GM19468 (cell line): ENCODE measurements around the gene KLF7.

Experiments used
- ATAC-seq: cut with Tn5 transposase; IDR thresholded peaks from one replicate; pipeline ENCODE4 v1.9.1; 2021; ENCODE audit warnings: mild to moderate bottlenecking, moderate library complexity, moderate number of reproducible peaks; ENCODE audit not compliant: unreplicated experiment; ENCODE audit errors: extremely low read depth

Gene KLF7

DNA sequence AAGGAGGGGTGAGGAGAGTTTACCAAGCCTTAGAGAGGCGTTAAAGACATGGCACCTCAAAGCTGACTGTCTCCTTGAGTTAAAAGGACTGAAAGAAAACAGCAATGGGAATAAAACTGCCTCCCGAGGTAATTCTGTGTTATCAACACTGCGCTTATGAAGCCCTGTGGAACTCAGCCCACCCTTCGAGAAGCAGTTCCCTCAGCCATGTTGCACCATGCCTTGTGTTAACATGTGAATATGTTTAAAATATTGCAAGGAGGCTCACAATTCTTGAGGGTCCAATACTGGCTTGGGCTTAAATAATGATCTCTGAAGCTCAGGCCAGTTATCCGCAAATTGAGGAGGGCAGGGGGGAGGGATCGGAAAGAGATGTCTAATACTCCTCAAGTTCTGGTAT lies 14.7 kb downstream of the KLF7 start:
- ATAC-seq = no peak

DNA sequence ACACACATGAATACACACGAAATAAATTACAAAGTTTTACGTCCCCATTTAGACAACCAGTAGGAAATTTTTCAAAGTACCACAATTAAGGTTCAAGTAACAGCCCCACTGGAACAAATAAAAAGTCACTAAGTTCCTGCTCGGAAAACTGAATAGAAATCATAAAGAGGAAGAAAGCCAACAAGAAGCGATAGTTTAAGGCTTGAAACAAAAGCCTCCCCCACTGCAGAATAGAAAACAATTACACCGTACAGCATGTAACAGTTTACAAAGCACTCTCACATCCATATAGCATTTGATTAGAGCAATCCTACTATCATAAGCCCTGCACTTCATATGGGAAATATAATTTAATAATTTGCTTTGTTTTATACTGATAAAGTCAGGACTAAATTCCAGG lies 15.5 kb downstream of the KLF7 start:
- peak; percentile 5 for ATAC-seq

DNA sequence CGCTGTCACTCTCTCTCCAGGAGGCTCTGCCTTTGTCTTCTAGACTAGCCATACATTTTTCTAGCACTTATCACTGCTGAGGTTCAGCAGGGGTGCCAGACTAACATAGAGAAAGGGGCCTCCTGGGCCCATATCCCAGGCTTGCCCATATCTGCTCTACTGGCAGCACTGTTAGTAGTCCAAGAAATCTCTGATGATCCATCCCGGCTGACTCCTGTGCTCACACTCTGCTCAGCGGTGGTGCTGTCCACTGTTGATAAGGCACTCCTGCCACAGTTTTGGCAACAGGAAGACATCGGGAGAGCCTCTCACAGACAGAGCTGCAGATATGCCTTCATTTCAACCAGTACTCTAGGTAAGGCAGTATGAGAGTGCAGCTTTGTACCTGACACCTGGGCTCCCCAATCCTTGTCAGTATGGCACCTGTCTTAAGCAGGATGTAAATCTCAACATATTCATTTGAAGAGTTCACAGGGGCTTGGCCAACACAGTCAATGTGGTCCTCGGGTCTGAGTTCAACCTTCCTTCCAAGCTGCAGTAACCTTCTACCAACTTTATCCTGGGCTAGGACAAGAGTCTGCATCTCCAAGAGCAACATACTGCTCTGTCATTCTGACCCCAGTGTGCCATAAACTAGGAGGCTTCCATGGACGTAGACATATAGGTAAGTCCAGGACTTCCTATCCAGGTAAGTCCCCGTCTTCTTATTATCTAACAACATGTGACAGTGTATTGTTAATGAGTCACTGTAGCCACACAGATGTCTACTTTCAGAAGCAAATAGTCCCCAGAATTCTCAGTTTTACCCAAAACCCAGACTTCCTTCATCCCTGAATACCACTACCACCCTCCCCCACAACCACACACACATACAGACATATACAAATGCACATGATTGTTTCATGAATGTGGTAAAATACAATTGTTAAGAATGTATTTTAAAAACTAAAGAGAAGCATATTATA lies 16.2 kb downstream of the KLF7 start:
- peak; percentile 55 for ATAC-seq

DNA sequence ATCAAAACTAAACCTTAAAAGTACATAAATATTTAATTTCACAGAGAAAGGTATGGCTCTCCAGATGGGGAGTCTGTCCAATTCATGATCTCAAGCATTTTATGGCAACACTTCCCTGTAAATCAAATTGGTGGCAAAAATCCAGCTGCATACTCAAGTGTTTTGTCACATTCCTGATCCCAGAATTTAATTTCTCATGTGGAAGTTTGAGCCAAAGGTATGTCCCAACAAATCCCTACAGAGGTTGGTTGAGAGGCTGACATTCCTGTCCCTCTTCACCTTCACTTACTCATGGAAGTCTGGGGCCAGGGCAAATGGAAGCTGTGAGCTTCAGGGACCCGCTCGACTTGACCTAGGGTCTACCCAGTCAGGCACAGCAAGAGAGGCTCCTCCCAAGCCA lies 17.7 kb downstream of the KLF7 start:
- ATAC-seq = no peak

DNA sequence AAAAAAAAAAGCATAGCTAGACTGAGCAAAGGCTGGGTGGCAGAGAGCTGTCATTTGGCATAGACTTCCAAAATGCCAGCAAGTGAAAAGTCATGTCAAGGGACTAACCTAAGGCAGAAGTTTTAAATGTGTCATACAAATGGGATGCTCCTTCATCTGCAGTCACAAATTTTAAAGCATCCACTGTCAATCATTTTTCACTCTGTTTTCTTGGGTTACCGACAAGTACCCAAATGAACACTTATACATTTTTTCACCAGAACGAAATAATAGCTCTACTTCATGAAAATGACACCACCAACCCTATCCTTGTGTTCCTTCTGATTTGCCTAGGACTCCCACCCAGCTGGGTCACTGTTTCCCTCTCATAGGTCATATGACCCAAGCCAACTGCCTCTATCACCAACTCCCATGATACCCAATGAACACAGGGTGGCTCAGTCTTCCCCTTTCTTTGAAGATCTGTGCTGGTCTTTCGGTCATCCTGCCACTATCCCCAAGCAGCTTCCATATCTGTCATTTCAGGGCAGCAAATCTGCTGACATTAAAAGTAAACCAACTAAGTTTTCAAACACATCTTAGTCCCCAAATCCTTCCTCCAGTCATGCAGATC lies 21.5 kb downstream of the KLF7 start:
- ATAC-seq = no peak

DNA sequence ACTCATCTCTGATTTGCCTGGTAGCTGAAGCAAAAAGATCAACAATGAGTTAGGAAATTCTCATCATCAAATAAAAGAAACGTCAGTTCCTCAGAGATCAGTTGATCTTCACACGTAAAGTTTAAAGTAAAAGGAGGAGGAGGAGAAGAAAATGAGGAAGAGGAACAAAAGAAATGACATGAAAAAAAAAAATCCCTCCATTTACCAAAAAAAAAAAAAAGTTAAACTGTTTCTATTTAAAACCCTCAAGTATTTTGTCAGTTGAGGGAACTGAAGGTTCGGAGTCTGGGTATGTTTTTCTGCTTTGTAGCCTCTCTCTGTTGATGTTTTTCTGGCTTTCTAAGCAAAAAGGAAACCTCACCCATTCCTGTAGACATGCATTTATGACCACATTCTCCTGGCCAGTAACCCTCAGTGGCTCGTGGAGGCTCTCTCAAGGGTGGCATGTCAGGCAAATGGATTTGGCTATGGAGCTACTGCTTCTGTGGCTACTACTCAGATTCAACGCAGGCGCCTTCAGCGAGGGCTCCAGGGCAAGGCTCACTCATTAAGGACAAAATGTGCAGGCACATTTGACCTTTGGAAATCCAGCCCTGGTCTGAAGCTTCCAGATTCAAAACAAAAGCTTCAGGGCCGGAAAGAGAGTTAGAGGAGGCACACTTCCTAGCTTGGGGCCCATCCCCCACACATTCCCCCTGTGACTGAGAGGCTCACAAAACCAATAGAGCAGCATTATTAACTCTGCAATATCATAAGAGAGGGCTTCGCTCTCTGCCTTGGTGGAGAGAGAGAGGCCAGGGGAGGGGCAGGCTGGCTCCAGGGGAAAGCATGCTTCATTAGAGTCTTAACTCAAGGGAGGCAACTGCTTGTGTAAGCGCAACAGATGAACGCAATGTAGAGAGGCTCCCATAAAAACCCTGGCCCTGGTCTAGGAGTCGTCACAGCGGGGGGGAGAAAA lies 22.3 kb downstream of the KLF7 start:
- no peak for ATAC-seq

DNA sequence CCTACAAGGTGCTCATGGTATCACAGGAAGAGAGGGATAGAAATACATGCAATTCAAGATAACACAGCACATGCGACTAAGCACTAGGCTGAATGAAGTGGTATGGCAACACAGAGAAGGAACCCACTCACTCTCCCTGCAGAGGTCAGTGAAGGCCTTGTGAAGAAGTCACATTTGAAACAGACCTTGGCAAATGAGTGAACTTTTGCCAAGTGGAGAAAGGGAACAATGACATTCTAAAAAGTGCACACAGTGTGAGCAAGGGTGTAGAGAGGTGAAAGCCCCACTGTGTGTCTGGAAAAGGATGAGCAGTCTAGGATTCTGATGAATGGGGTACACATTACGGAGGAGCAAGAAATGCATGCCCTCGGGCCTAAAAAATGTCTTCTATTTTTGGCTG lies 23.3 kb downstream of the KLF7 start:
- peak; percentile 60 for ATAC-seq

DNA sequence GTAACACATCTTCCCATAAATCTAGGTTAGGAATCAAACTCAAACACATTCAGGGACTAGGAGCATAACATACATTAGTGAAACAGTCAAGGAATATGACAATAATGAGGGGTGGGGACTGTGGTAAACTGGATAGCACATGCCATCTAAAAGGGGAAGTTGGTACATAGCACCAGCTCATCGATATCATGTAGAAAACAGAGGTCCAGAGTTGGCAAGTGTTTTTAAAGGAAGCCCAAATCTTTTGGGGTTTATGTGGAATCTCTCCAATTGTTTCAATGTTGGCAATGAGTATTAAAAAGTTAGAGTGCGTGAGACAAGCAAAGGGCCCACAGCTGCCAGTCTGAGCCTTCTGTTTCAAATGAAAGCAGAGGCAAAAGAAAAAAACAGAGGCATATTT lies 24.4 kb downstream of the KLF7 start:
- ATAC-seq = no peak

DNA sequence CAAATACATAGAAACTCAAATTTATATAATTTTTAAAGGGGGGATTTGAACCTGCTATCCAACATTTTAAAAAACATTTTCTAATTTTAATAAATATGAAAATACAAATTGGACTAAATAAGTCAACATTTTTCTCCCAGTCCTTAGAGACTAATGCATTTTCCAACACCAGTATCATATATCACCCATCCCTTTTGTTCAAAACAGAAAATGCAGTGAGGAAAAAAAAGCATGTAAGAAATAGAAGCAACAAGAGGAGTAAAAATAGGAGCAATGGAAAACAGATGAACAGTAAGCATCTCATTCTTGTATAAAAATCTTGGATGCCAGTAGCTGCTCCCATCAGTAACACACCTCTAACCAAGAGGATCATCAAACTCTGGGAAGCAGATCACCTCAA lies 25.5 kb downstream of the KLF7 start:
- no peak for ATAC-seq

DNA sequence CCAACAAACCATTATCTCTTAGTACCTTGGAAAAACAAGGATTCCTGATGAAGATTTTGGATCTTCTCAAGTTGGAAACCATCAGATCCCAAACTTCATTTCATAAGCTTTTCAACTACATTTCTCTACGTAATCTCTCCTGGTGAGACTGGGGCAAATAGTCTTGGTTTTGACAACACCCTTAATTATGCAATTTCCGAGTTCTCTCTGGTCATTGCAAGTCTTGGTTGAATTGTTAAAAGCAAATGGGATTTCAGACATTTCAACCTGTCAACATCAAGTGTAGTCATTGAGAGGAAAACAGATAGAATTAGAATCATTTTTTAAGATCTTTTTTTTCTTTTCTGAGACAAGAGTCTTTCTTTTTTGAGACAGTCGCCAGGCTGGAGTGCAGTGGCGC lies 26.2 kb downstream of the KLF7 start:
- no peak for ATAC-seq

DNA sequence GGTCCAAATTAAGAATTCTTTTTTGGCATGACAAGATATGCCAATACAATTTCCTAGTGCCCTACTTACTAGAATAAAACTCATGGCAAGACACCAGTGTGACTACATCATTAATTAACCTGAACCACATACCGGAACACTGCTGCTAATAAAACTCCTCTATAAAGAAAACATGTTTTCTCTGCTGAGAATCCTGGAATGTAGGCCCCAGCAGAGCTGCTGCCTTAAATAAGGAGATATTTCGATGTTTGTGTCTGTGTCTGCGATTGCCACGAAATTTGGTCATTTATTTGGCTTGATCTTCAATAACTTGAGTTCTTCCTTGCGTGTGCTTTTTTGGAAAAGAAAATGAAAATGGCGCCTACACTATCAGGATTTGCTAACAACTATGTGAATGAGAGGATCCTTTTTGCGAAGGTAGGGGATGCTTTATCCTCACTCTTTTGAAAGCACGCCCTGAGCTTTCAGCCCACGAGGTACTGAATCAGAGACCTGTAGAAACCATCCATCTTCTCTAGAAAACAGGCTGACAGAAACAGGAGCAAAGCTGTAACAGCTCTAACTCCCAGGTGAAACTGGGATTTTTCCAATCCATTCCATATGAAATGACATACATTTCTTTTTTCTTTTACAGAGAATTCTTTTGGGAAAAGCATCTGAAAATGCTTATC lies 27.0 kb downstream of the KLF7 start:
- ATAC-seq = no peak

DNA sequence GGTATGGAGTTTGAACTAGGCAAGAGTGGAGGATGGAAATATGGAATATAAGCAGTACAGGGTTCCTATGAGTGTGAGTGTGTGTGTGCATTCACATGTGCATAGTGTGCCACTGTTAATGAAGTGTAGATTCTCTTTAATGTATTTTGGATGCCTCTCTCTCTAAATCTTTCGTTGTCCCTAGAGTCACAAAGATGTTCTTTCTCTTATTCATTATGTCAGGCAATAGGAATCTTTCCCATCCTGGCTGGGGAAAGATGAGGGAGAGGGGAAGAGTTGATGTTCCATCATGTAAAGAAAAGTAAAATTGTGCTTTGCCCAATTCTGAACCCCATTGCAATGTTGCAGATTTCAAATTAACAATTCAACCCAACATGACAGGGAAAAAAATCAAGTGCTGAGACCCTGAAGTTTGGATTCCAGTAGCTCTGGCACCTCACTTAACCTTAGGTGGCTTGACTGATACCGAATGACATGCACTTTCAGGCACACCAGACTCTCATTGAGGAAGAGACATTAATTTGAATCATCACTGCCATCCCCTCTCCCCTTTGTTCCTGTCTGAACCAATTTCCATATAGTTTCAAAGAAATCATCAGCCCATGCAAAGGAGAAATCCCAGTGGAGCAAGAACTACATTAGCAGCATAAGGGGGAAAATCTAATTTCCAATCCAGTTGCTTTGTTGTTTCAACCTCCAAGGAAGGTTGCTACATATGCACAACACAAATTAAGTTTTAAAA lies 28.0 kb downstream of the KLF7 start:
- no peak for ATAC-seq

DNA sequence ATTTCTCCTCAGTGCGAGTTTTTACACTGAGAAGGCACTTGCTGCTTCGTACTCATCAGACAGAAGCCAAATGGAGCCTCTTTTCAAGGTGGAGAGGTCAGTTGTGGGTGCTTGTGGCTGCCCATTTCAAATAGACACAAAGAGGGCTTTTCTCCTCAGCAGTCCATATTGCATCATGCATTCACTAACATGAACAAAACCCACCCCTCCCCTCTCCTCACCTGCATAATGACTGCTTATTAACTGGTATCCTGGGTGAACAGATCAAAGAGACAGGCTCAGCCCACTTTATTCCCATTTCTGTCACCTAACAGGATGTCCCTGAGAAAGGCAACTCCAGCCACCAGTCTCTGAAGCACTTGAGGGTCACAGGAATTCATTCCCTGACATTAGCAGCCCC lies 28.9 kb downstream of the KLF7 start:
- no peak for ATAC-seq

DNA sequence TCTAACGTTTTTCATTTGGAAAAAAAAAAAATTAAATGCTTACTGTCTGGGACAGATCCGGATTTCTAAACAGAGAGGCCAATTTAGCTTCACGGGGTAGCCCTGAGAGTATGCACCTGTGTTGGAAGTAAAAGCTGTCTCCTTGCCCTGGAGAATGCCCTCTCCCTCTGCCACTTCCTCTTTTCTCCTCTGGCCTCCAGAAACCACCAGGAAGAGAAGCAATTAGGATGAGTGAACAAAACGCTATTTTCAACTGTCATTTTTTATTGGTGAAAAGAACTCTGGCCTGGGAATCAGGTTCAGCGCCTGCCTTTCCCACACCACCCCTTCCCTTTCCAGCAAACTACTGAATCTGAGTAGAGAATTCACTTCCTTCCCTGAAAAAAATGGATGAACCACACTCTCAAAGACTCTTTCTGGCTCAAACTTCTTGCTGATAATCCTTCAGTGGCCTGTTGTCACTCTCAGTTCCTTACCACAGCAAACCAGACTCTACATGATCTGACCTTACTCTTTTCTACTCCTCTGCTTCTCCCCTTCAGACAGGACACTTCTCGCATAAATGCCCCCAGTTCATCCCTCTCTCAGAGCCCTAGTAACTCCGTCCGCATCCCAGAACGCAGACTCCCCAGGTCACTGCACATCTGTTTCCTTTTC lies 29.8 kb downstream of the KLF7 start:
- ATAC-seq = no peak

DNA sequence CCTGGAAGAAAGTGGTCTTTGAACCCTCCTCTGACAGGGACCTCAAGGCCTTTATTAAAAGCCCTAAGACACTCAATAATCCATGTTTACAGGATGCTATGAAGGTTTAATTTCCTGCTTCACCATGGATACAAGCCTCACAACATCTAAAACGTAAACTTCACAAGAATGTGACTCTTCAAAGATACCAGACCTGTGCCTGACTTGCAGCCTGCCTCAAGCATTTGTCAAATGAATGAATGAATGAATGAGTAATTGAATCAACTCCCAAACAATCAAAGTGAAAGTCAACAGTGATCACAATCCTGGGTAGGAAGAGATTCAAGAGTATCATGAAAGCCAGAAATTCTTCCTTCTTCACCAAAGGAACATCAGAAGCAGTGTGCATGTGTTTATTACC lies 30.4 kb downstream of the KLF7 start:
- ATAC-seq = no peak

DNA sequence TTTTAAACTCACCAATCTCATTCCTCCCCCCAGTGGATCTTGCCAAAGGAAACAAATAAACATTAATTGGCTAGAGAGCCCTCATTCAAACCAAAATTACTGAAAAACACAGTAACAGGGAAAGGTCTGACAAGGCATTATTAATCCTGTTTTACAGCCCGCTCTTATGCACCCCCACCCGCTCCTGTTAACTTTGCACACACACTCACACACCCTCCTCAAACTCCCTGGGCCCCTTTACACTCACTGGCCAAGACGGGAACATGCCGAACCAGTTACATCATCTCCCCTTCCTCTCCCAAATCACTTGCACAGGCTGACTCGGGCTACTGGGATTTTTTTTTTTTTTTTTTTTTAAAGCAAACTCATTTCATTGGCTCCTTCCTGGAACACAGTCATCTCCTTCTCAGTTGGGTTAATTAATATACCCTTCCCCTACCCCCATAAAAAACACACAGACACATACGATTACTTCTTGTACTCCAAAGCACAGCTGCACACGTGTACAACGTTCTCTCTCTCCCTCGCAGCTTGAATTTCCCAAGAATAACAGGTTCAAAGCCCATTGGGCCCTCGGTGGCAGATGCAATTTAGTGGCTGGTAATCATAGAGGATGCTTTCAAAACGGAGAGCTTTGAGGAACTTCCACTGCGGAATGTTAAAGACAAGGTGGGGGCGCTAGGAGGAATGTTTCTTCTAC lies 31.8 kb downstream of the KLF7 start:
- no peak for ATAC-seq

DNA sequence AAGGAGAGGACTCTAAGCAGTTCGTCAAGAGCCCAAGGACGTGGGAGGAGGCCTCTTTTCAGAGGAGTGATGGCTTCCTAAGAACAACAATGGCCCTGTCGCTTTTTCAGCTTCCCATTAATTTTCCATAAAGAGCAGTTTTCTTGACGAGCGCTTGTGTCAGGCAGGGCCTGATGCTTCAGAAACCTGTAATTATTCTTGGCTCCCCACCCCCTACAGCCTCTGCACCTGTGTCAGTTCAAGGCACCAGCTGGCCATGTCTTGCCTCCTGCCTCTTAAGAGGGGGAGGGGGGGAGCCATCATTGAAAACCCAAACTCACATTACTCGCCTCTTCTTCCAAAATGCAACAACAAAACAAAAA lies 32.3 kb downstream of the KLF7 start:
- no peak for ATAC-seq

DNA sequence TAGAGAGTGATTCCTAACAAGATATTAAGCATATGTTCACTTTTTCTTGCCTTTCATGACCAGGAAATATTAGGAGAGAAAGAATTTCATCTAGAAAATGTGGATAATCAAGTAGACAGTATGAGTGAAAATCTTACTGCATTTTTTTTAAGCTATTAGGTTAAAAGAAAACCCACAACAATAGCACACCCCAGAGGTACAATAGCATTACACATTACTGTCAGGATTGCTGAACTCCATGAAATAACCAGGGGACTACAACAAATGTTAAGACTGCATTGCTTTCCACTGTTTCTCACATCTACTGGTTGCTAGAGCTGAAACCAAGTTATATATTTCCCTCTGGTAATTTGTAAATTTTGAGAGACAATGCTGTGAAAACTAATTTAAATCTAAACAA lies 33.7 kb downstream of the KLF7 start:
- no peak for ATAC-seq
